ENCODE results near the gene NPBWR2. TPM values are rescaled to one million over a fixed set of nuclear protein-coding genes. Genes with fewer than 3 reads are reported as not detected.

Gene NPBWR2
- total and polyA plus RNA-seq, 2 donors (not counting 1 experiment from before 2014, with no cell fraction given): not detected

DNA sequence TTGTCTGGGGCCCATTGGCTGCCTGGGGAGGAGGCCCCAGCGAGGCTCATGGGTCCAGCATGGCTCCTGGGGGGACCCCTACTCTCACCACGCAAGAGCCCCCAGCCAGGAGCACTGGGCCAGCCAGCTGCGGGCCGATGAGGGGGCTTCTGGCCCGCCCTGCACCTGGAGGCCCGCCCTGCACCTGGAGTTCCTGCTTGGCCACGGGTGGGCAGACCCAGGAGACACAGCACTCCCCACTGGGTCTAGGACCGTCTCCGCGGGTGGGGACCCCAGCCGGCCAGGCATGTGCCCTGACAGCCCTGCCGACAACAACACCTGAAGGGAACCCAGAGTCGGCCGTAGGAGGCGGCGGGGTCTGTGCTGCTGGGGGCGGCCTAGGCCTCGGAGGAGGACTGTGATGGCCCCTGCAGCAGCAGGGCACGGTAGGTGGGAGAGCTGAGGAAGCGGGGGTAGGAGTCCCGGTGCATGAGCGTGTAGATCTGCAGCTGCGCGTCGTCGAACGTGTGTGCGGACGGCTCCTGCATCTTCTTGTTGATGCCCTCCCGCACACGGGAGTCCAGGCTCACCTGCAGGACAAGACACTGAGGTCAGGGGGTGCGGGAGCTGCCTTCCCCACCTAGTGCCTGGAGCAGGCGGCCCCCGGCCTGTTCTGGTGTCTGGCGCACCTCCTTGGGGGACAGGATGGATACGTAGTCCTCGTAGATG, 33.7 kb downstream of the NPBWR2 start:
- Histone ChIP-seq H3K27me3 (ENCODE audit: control insufficient read depth, insufficient read depth, low read length) (no peaks in the 10 kb centered on the region), H2AFZ (ENCODE audit: low read length) (no peak overlapping the region), H3K4me2 (ENCODE audit: extremely low read depth, insufficient read depth, low read length) (no peak overlapping the region), H3K4me1 (ENCODE audit: control insufficient read depth, extremely low read depth, insufficient read depth, low read length) (peaks cover 4% of the 10 kb centered on the region), H3K27ac (ENCODE audit: insufficient read depth, low read length) (no peak overlapping the region), H3K36me3 (ENCODE audit: control insufficient read depth, insufficient read depth, low read length) (peaks cover 1% of the 10 kb centered on the region), H4K20me1 (ENCODE audit: control insufficient read depth, extremely low read depth, insufficient read depth, low read length) (no peaks in the 10 kb centered on the region), H3K9me3 (ENCODE audit: control insufficient read depth, insufficient read depth, low read depth, low read length) (no peaks in the 10 kb centered on the region), H3K79me2 (ENCODE audit: control insufficient read depth, insufficient read depth, low read length) (no peaks in the 10 kb centered on the region), H3K4me3 (replicated peaks in 1 of 4; ENCODE audit: control extremely low read depth in 1 of 4, insufficient read depth in 1 of 4, low read depth in 3 of 4, low read length in 4 of 4) (no peak overlapping the region), H3K9ac (ENCODE audit: insufficient read depth, low read length) (no peak overlapping the region)
- DNase-seq (ENCODE audit: low read depth in 2 of 2): no peak
- TF ChIP-seq EZH2 (IDR thresholded peaks at IDR 0.05; ENCODE audit: low read length, missing control alignments): no peak
- TF ChIP-seq, protein P1, sequence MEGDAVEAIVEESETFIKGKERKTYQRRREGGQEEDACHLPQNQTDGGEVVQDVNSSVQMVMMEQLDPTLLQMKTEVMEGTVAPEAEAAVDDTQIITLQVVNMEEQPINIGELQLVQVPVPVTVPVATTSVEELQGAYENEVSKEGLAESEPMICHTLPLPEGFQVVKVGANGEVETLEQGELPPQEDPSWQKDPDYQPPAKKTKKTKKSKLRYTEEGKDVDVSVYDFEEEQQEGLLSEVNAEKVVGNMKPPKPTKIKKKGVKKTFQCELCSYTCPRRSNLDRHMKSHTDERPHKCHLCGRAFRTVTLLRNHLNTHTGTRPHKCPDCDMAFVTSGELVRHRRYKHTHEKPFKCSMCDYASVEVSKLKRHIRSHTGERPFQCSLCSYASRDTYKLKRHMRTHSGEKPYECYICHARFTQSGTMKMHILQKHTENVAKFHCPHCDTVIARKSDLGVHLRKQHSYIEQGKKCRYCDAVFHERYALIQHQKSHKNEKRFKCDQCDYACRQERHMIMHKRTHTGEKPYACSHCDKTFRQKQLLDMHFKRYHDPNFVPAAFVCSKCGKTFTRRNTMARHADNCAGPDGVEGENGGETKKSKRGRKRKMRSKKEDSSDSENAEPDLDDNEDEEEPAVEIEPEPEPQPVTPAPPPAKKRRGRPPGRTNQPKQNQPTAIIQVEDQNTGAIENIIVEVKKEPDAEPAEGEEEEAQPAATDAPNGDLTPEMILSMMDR (conservative IDR thresholded peaks at IDR 0.05 in 1 of 2, IDR thresholded peaks at IDR 0.05 in 1 of 2; ENCODE audit: low read depth in 1 of 2, low read length in 2 of 2): no peak

GRCh38 chr20:64072498-64073063, 34.8 kb downstream of the NPBWR2 start:
- H3K9me3 ChIP-seq (ENCODE audit: control insufficient read depth, insufficient read depth, low read depth, low read length): no peaks in the 10 kb centered on the region
- no peak overlapping the region for H3K4me3 ChIP-seq (replicated peaks in 1 of 4; ENCODE audit: control extremely low read depth in 1 of 4, insufficient read depth in 1 of 4, low read depth in 3 of 4, low read length in 4 of 4)
- no peak overlapping the region for H2AFZ ChIP-seq (ENCODE audit: low read length)
- H3K27ac ChIP-seq (ENCODE audit: insufficient read depth, low read length): no peak overlapping the region
- H3K27me3 ChIP-seq (ENCODE audit: control insufficient read depth, insufficient read depth, low read length): no peaks in the 10 kb centered on the region
- no peak overlapping the region for H3K4me2 ChIP-seq (ENCODE audit: extremely low read depth, insufficient read depth, low read length)
- no peak overlapping the region for H3K9ac ChIP-seq (ENCODE audit: insufficient read depth, low read length)
- DNase-seq (ENCODE audit: low read depth in 2 of 2): no peak
- H3K36me3 ChIP-seq (ENCODE audit: control insufficient read depth, insufficient read depth, low read length): peaks cover 1% of the 10 kb centered on the region
- no peaks in the 10 kb centered on the region for H3K4me1 ChIP-seq (ENCODE audit: control insufficient read depth, extremely low read depth, insufficient read depth, low read length)
- H4K20me1 ChIP-seq (ENCODE audit: control insufficient read depth, extremely low read depth, insufficient read depth, low read length): no peaks in the 10 kb centered on the region
- no peak for TF ChIP-seq EZH2 (IDR thresholded peaks at IDR 0.05; ENCODE audit: low read length, missing control alignments)
- H3K79me2 ChIP-seq (ENCODE audit: control insufficient read depth, insufficient read depth, low read length): no peaks in the 10 kb centered on the region

DNA sequence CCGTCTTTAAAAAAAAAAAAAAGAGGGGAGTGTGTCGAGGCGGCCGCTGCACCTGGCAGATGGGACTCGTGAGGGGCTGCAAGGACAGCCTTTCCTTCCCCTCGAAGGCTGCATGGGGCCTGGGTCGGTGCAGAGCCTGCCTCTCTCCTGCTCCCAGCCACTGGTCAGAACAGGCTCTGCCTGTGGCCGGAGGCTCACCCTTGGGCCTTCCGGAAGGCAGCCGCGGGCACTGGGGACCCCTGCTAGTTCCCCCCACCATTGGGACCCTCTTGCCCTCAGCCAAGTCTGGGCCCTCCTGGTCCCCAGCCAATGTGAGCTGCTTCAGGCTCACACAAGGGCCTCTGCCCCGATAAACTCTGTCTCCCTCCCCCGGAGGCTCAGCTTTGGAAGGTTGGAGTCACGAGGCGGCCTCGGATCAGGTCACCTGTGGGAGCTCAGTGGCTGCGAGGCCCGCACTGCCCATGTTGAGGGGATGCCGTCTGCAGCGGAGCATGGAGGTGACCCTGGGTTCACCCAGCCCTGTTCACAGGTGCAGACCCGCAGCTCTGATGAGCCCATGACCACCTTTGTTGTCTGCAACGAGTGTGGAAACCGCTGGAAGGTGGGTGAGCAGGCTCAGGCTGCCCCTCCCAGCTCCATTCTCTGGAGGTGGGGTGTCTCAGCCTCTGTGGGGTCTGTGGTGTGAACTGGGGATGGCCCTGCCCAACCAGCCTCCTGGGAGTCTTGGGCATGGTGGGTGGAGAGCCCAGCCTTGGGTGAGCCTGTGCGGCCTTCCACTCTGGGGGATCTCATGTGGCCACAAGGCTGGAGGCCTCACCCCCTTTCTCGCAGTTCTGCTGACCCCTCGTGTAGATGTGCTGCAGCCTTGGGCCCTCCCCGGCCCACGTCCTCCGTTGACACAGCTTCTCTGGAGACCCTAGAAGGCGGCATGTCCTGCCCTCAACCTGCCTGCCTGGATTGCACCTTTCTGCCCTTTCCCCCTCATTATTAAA, 35.7 kb downstream of the NPBWR2 start:
- no peaks in the 10 kb centered on the region for H4K20me1 ChIP-seq (ENCODE audit: control insufficient read depth, extremely low read depth, insufficient read depth, low read length)
- H3K4me1 ChIP-seq (ENCODE audit: control insufficient read depth, extremely low read depth, insufficient read depth, low read length): no peaks in the 10 kb centered on the region
- TF ChIP-seq, protein P1 (conservative IDR thresholded peaks at IDR 0.05 in 1 of 2, IDR thresholded peaks at IDR 0.05 in 1 of 2; ENCODE audit: low read depth in 1 of 2, low read length in 2 of 2): no peak
- TF ChIP-seq EZH2 (IDR thresholded peaks at IDR 0.05; ENCODE audit: low read length, missing control alignments): no peak
- H3K36me3 ChIP-seq (ENCODE audit: control insufficient read depth, insufficient read depth, low read length): peaks cover 1% of the 10 kb centered on the region
- H3K27ac ChIP-seq (ENCODE audit: insufficient read depth, low read length): no peak overlapping the region
- DNase-seq (ENCODE audit: low read depth in 2 of 2): no peak
- no peak overlapping the region for H3K9ac ChIP-seq (ENCODE audit: insufficient read depth, low read length)
- H3K79me2 ChIP-seq (ENCODE audit: control insufficient read depth, insufficient read depth, low read length): no peaks in the 10 kb centered on the region
- H3K4me2 ChIP-seq (ENCODE audit: extremely low read depth, insufficient read depth, low read length): no peak overlapping the region
- H3K27me3 ChIP-seq (ENCODE audit: control insufficient read depth, insufficient read depth, low read length): no peaks in the 10 kb centered on the region
- no peak overlapping the region for H3K4me3 ChIP-seq (replicated peaks in 1 of 4; ENCODE audit: control extremely low read depth in 1 of 4, insufficient read depth in 1 of 4, low read depth in 3 of 4, low read length in 4 of 4)
- H3K9me3 ChIP-seq (ENCODE audit: control insufficient read depth, insufficient read depth, low read depth, low read length): no peaks in the 10 kb centered on the region
- no peak overlapping the region for H2AFZ ChIP-seq (ENCODE audit: low read length)
